OCI-LY7 (cell line): Measurements from ENCODE around the gene MYLK.

Experiments
- EZH2phosphoT487 ChIP-seq: fragments of 200-600 bp; sonication (generic); IDR thresholded peaks from 2 replicates; pipeline ENCODE4 v1.6.1; 2018; ENCODE audit warnings: low read depth, borderline replicate concordance, mild to moderate bottlenecking, mixed run types, antibody characterized with exemption, low read length, moderate library complexity, mixed read lengths
- TF ChIP-seq, protein P1 (sequence below): fragments of 200-600 bp; sonication (generic); conservative IDR thresholded peaks from 2 replicates; pipeline ENCODE4 v1.5.1; 2014; ENCODE audit warnings: mild to moderate bottlenecking, antibody characterized with exemption, low read length, moderate library complexity, mixed read lengths

DNA sequence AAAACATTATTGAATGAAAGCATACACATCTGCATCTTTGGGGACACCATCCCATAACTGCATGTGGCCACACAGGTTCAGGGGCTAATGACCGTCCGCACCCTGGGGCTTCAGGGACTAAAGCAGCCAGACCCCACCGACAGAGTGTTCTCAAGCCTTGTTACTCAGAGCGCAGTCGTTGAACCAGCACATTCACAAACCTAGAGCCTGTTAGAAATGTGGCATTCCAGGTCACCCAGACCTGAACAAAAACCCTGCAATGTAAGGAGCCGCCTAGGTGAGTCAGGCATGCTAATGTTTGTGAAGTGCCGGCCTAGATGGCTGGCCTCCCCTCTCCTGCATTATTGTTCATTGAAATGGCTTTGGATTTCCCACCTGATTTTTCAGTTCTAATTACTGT is 247.0 kb downstream of the MYLK start:
- TF ChIP-seq, protein P1, sequence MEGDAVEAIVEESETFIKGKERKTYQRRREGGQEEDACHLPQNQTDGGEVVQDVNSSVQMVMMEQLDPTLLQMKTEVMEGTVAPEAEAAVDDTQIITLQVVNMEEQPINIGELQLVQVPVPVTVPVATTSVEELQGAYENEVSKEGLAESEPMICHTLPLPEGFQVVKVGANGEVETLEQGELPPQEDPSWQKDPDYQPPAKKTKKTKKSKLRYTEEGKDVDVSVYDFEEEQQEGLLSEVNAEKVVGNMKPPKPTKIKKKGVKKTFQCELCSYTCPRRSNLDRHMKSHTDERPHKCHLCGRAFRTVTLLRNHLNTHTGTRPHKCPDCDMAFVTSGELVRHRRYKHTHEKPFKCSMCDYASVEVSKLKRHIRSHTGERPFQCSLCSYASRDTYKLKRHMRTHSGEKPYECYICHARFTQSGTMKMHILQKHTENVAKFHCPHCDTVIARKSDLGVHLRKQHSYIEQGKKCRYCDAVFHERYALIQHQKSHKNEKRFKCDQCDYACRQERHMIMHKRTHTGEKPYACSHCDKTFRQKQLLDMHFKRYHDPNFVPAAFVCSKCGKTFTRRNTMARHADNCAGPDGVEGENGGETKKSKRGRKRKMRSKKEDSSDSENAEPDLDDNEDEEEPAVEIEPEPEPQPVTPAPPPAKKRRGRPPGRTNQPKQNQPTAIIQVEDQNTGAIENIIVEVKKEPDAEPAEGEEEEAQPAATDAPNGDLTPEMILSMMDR, result no peak
- TF ChIP-seq EZH2phosphoT487, result no peak
